Fibroblast of skin of left quadriceps (primary cell): ENCODE data around the gene KIF3C.
"Not testable (repeated sequence)": the region's sequence is repeated elsewhere in the genome, so short reads cannot be mapped to it uniquely, and the experiment has no call there.

Source experiments
- DNase-seq, 2 experiments: peaks; one replicate each; pipeline ENCODE4 v3.0.0-alpha.2; 2013; ENCODE audit warnings: low read depth in 2 of 2

Gene KIF3C

DNA sequence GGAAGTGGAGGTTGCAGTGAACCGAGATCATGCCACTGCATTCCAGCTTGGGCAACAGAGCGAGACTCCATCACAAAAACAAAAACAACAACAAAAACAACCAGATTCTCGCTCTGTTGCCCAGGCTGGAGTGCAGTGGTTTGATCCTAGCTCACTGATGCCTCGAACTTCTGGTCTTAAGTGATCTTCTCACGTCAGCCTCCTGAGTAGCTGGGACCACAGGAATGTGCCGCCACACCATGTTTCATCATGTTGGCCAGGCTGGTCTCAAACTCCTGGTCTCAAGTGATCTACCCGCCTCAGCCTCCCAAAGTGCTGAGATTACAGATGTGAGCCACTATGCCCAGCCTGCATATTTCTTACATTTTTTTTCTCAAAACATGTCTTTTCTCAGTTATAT, 64.9 kb downstream of the KIF3C start:
- not testable (repeated sequence) for DNase-seq

DNA sequence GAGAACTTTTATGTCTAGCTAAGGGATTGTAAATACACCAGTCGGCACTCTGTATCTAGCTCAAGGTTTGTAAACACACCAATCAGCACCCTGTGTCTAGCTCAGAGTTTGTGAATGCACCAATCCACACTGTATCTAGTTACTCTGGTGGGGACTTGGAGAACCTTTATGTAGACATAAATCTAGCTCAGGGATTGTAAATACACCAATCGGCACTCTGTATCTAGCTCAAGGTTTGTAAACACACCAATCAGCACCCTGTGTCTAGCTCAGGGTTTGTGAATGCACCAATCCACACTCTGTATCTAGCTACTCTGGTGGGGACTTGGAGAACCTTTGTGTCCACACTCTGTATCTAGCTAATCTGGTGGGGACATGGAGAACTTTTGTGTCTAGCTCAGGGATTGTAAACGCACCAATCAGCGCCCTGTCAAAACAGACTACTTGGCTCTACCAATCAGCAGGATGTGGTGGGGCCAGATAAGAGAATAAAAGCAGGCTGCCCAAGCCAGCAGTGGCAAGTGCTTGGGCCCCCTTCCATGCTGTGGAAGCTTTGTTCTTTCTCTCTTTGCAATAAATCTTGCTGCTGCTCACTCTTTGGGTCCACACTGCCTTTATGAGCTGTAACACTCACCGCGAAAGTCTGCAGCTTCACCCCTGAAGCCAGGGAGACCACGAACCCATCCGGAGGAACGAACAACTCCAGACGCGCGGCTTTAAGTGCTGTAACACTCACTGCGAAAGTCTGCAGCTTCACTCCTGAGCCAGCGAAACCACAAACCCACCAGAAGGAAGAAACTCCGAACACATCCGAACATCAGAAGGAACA, 66.1 kb downstream of the KIF3C start:
- DNase-seq, result not testable (repeated sequence)

DNA sequence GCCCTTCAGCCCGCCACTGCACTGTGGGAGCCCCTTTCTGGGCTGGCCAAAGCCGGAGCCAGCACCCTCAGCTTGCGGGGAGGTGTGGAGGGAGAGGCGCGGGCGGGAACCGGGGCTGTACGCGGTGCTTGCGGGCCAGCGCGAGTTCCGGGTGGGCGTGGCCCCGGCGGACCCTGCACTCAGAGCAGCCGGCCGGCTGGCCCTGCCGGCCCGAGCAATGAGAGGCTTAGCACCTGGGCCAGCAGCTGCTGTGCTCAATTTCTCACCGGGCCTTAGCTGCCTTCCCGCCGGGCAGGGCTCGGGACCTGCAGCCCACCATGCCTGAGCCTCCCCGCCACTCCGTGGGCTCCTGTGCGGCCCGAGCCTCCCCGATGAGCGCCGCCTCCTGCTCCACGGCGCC, 66.9 kb downstream of the KIF3C start:
- not testable (repeated sequence) for DNase-seq

DNA sequence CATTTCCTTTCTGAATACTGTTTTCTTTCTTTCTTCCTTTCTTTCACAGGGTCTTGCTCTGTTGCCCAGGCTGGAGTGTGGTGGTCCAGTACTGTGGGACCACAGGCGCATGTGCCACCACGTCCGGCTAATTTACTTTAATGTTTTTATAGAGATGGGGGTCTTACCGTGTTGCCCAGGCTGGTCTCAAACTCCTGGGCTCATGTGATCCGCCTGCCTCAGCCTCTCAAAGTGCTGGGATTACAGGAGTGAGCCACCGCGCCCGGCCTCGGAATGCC, 68.7 kb downstream of the KIF3C start:
- DNase-seq, result not testable (repeated sequence)

DNA sequence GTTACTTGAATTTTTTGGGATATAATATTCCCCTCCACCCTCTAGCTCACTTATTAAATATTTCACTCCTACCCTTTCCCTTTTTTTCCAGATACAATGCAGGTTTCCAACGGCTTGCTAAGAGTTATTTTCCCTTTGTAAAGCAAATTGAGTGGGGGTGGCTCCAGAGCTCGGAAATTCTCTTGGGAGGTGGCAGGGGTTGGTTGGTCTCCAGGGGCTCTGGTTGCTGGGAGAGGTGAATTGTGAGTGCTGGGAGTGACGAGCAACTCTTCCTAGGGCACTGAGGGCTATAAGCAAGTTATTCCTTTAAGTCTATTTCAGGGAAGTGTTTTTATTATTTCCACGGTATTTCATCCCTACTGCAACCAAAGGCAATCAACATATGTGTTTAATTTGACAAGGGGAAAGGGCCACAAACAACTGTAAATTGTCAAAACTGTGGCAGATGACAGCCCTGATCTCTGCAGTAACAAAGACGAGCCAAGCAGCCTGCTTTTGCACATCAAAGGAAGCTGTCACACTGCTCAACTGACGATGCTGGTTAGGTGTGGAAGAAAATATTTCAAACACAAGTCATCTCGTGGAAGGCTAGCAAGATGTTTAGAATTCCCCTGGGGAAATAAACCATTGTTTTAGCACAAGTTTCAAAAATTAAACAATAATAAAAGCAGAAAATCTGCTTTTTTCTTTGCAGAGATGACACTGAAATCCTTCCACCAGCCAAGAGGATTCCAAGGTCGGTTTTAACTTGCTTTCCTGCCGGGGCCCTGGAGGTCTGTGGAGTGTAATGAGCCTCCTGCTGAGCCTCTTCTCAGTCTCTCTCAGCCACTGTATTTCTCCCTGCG, 69.2 kb downstream of the KIF3C start:
- DNase-seq, result peak in 1 of 2 experiments; percentile 14

DNA sequence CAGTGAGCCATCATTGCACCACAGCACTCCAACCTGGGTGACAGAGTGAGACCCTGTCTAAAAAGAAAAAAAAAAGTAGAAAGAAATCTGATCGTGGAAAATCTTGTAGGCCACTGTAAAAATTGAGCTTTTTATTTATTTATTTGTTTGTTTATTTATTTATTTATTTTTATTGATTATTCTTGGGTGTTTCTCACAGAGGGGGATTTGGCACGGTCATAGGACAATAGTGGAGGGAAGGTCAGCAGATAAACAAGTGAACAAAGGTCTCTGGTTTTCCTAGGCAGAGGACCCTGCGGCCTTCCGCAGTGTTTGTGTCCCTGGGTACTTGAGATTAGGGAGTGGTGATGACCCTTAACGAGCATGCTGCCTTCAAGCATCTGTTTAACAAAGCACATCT, 72.7 kb downstream of the KIF3C start:
- DNase-seq, result not testable (repeated sequence)

DNA sequence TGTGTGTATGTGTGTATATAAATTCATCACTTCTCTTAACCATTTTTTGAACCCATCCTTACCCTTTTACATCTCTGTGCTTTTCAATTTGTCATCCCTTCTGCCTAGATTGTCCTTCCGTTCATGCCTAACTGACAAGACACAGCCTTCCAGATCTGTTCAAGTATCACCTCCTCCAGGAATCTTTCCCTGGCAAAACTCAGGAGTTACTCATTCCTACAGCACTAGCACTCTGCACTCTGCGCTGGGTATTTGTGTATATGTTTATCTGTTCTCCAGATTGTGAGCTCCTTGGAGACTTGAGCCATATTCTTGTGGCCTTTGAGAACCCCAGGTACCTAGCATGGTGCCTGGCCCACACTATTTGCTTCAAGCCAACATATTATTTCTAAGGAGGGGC, 77.2 kb downstream of the KIF3C start:
- DNase-seq, result no peak

DNA sequence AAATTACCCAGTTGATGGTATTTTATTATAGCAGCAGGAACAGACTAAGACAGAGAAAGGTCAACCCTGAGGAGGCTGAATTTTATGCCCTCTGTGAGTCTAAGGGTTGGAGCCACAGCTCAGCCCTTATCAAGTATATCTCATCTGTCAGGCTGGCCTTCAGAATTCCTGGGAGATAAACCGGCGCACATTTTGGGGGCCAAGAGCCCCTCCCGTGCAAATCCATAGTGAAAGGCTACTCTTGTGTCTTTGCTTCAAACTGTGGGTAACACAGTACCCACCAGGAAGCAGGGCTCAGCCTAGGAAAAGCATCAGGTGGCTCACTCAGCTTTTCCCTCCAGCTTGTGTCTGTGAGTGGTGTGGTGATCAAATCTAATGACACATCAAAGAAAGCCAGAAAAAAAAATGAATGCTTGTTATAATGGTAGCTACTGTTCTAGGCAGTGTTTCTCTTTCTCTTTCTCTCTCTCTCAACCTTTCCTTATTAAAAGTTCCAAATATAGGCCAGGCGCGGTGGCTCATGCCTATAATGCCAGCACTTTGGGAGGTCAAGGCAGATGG, 79.0 kb downstream of the KIF3C start:
- no peak for DNase-seq

DNA sequence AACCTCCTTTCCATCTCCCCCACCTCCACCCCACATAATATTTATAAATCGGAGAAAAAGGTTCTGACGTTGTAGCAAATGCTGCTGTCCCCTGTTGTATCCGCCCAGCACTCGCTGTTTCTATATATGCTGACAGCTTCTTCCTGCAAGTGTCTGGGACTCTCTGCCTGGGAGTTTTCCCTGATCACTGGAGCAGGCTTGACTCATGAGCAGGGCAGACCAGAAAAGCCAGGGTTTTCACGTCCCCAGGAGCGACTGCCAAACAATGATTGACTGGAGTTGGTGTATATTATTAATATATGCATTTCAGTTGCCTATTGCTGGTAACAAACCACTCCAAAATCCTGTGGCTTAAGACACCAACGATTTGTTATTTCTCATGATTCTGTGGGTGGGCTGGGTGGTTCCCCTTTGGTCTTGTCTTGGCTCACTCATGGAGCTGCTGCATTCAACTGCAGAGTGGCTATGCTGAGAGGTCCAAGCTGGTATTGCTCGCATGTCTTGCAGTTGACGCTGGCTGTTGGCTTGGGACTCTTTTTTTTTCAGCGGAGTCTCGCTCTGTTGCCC, 82.8 kb downstream of the KIF3C start:
- DNase-seq, result no peak

DNA sequence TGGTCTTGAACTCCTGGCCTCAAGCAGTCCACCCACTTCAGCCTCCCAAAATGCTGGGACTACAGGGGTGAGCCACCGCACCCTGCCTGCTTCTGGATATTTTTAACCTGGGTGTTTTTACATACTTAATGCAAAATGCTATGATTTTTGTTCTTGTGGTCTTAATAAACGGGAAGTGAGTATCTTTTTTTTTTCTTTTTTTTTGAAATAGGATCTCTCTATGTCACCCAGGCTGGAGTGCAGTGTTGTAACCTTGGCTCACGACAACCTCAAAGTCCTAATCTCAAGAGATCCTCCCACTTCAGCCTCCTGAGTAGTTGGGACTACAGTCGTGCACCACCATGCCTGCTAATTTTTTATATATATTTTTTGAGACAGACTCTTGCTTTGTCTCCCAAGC, 84.8 kb downstream of the KIF3C start:
- no peak for DNase-seq

DNA sequence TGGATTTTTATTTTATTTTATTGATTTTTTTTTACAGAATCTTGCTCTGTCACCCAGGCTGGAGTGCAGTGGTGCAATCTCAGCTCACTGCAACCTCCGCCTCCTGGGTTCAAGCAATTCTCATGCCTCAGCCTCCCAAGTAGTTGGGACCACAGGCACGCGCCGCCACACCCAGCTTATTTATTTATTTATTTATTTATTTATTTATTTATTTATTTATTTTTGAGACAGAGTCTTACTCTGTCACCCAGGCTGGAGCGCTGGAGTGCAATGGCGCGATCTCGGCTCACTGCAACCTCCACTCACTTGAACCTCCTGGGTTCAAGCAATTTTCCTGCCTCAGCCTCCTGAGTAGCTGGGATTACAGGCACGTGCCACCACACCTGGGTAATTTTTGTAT, 86.0 kb downstream of the KIF3C start:
- DNase-seq, result not testable (repeated sequence)

DNA sequence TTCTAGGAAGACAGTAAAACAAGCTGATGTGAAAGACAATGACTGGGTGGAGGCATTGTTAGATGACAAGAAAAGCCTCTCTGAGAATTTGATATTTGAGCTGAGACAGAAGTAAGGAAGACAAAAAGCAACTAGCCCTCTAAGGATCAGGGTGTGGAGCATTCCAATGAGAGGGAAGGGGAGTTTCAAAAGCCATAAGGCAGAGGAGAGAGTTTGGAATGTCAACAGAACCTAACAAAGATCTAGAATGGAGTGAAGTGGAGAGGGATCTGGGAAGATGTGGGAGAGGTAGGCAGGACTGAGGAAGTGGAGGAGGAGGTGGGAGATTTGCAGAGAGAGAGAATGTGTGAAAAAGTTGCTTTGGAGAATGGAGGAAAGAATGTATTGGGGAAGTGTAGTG, 86.7 kb downstream of the KIF3C start:
- DNase-seq, result no peak

DNA sequence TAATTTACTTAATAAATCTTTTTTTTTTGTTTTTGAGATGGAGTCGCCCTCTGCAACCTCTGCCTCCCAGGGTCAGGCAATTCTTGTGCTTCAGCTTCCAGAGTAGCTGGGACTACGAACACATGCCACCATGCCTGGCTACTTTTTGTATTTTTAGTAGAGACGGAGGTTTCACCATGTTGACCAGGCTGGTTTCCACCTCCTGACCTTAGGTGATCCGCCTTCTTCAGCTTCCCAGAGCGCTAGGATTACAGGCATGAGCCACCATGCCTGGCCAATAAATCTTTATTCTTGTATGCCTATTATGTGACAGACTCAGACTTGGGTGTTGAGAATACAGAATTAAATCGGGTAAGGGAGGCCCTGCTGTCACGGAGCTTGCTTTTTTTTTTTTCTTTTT, 87.3 kb downstream of the KIF3C start:
- DNase-seq, result no peak

DNA sequence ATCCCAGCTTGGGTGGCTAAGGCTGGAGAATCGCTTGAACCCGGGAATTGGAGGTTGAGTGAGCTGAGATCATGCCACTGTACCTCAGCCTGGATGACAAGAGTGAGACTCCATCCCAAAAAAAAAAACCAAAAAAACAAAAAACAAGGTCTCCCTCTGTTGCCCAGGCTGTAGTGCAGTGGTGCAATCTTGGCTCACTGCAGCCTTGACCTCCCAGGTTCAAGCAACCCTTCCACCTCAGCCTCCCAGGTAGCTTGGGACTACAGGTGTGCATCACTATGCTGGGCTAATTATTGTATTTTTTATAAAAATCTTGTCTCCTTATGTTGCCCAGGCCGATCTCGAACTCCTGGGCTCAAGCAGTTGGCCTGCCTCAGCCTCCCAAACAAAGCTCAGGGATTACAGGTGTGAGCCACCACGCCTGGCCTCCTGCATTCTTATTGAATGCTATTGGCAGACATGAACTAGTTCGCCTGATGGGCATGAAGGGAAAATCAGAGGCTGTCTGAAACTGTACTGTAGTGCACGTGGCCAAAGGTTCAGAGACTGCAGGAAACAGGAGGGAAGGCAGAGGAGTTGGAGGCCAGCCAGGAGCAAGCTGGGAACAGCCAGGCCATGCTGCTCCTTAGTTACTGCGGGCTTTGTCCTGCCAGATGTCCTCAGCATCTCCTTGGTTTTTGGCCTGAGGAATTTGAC, 88.0 kb downstream of the KIF3C start:
- DNase-seq, result no peak

DNA sequence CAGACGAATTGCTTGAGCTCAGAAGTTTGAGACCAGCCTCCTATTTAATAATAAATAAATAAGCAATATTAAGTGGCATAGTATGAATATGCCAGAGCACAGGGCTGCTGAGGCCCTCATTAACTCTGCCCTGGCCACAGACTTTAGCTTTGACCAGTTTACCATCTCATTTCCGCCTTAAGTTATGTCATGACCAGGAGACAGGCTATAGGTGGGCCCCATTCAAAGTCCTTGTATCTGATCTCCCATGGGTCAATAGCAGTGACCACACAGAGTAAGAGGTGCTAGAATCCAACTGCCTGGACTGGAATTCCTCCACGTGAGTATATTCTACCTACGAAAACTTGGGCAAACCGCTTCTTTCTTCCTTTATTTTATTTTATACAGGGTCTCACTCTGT, 90.6 kb downstream of the KIF3C start:
- DNase-seq, result no peak

DNA sequence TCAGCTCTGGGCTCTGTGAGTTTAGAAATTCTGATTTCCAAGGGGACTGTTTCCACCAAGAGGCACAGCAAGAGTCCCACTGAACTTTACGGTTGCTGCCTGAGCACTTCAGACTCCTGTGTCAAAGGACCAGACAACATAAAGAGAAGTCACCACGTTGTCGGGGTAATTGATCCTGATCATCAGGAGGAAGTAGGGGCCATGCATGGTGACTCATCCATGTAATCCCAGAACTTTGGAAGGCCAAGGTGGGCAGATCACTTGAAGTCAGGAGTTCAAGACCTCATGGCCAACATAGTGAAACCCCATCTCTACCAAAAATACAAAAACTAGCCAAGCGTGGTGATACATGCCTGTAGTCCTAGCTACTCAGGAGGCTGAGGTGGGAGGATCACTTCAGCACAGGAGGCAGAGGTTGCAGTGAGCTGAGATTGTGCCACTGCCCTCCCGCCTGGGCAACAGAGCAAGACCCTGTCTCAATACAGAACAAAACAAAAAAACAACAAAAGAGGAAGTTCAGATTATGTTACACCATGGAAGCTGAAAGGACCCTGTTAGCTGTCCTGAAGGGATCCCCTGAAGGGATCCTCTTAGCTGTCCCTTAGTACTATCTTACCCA, 94.6 kb downstream of the KIF3C start:
- DNase-seq, result no peak

DNA sequence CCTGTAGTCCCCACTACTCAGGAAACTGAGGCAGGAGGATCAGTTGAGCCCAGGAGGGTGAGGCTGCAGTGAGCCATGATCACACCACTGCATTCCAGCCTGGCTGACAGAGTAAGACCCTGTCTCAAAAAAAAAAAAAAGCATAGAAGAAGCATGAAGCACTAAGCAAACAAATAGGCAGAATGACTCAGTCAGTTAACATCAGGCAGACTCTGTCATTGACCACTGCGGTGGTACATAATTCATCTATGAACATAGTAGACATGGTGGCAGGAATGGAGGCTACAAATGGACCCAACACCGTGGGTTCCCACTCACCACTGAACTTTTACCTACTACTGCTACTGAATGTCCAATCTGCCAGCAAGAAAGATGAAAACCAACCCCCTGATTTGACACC, 96.4 kb downstream of the KIF3C start:
- DNase-seq, result peak; percentile 27 to 36

DNA sequence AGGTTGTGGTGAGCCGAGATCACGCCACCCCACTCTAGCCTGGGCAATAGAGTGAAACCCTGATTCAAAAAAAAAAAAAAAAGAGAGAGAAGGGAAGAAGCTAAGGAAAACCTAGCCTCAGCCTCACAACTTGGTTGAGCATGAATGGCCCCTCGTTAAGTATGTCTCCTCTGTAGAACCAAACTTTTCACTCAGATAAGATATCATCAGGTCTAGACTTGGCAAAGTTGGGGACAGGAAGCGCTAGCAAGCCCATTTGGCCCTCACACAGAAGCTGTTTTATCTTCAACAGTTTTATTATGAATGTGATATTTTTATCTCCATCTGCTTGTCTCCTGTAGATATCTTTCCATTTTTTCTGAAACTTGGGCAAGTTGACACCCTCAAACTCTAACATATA, 100.5 kb downstream of the KIF3C start:
- no peak for DNase-seq

DNA sequence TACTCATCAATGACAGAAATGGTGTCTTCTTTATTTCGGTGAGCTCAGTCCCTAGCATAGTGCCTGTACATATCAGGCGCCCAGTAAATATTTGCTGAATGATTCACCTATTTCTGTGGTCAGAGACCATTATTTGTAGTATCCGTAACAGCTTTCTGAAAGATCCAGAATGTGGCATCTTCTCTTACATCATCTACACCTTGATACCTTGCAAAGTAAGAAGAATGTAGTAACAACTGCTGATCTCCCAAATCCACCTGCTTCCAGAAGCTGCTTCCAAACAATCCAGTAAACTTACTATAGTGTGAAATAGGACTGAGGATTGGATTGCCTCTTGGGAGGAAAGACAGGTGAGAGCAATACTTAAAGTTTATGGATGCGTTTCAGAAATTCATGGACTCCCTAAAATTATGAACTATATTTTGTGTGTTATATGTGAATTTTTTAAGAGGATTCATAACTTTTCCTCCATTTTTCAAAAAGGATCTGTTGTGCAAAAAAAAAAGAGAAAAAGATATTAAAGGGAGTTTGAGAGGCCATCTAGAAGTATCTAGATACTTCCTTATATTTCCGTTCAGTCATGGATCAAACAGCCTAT, 103.1 kb downstream of the KIF3C start:
- peak in 1 of 2 experiments; percentile 14 for DNase-seq

DNA sequence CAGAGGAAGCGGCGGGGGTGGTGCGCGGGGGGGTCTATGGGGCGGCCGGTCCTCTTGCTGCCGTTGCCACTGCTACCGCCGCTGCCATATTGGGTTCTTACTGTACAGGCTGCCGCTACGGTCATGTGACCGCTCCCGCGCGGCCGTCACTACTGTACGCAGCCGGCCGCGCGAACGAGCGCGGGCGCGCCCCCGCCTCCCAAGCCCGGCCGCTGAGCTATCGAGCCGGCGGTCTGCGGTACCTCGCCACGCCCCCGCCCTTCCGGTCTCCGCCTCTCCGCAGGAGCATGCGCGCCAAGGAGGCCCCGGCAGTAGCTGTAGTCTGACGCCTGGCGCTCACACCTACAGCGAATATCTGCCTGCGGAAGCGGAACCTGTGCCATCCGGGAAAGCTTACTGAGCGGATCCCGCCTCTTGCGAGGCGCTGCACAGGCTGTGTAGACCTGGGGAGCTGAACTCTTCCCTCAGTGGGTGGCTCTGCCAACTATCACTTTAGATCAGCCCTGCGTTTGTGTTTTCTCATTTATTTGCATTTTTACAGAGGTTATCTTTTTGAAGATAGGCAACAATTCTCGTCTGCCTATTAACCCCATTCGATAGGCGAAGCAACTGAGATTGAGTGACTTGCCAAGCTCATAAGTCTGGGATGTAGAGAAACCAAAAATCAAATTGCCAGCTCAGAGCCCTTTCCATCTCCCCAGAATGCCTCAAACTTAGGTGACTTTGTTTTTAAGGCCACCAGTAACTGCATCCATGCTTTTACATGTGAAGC, 103.8 kb downstream of the KIF3C start, which contains the start of gene ASXL2:
Gene ASXL2 (minus strand): TSS at position 127 of the 772 bp plus-strand sequence. CDS start 265 bp downstream, outside the sequence.
- peak; percentile 90 to 92 for DNase-seq
